HepG2 (cell line): Measurements from ENCODE around the gene PIP4K2C. TPM values are rescaled to one million over a fixed set of nuclear protein-coding genes. Genes with fewer than 3 reads are reported as not detected.

Experiments
- CREB1 ChIP-seq, 2 experiments: fragments of 450-650 bp in 1 of 2; IDR thresholded peaks; 2 replicates each; pipeline ENCODE4 v1.6.1; 2016 to 2017; ENCODE audit warnings: control low read depth in 1 of 2, mild to moderate bottlenecking in 1 of 2, missing compliant biosample characterization in 1 of 2, missing genetic modification characterization in 1 of 2
- FOSL2 ChIP-seq: sonication (generic); formaldehyde crosslinking; IDR thresholded peaks from 2 replicates; pipeline ENCODE4 v1.4.0; 2020; ENCODE audit warnings: missing genetic modification reagents
- GFI1 ChIP-seq: sonication (generic); formaldehyde crosslinking; IDR thresholded peaks from 2 replicates; pipeline ENCODE4 v1.5.0; 2020; ENCODE audit warnings: missing genetic modification reagents, mild to moderate bottlenecking, borderline replicate concordance
- HMGXB3 ChIP-seq: sonication (generic); formaldehyde crosslinking; IDR thresholded peaks from 2 replicates; pipeline ENCODE4 v1.4.0; 2020; ENCODE audit warnings: missing genetic modification reagents, borderline replicate concordance
- HOXA9 ChIP-seq: sonication (generic); formaldehyde crosslinking; IDR thresholded peaks from 2 replicates; pipeline ENCODE4 v1.8.1; 2022; ENCODE audit warnings: missing genetic modification reagents, mild to moderate bottlenecking, moderate library complexity, borderline replicate concordance
- IRF2 ChIP-seq: IDR thresholded peaks from 2 replicates; pipeline ENCODE4 v1.6.1; 2018; ENCODE audit warnings: missing genetic modification reagents, missing compliant biosample characterization
- MAFG ChIP-seq: sonication (generic); formaldehyde crosslinking; IDR thresholded peaks from 2 replicates; pipeline ENCODE4 v1.5.1; 2020; ENCODE audit warnings: mild to moderate bottlenecking, missing genetic modification reagents
- NFE2L1 ChIP-seq: sonication (generic); formaldehyde crosslinking; IDR thresholded peaks from 2 replicates; pipeline ENCODE4 v1.4.0; 2020; ENCODE audit warnings: missing genetic modification reagents, mild to moderate bottlenecking, borderline replicate concordance
- PATZ1 ChIP-seq: sonication (generic); formaldehyde crosslinking; IDR thresholded peaks from 2 replicates; pipeline ENCODE4 v1.4.0; 2020; ENCODE audit warnings: missing genetic modification reagents
- RBM22 ChIP-seq: fragments of 200-400 bp; formaldehyde crosslinking; optimal IDR thresholded peaks from 2 replicates; pipeline ENCODE3; 2017; ENCODE audit warnings: mild to moderate bottlenecking, low read length, moderate library complexity
- SMAD1 ChIP-seq: sonication (generic); formaldehyde crosslinking; IDR thresholded peaks from 2 replicates; pipeline ENCODE4 v1.4.0; 2020; ENCODE audit warnings: missing genetic modification reagents, low read depth, mild to moderate bottlenecking, borderline replicate concordance
- TFDP2 ChIP-seq: sonication (generic); formaldehyde crosslinking; IDR thresholded peaks from 2 replicates; pipeline ENCODE4 v1.4.0; 2020; ENCODE audit warnings: missing genetic modification reagents
- THAP11 ChIP-seq: IDR thresholded peaks from 2 replicates; pipeline ENCODE4 v1.6.1; 2016; ENCODE audit warnings: missing biosample characterization, missing genetic modification reagents
- ZBTB2 ChIP-seq: sonication (generic); formaldehyde crosslinking; IDR thresholded peaks from 2 replicates; pipeline ENCODE4 v1.8.0; 2022; ENCODE audit warnings: low read depth, missing genetic modification reagents
- ZNF124 ChIP-seq: sonication (generic); formaldehyde crosslinking; IDR thresholded peaks from 2 replicates; pipeline ENCODE4 v1.4.0; 2020; ENCODE audit warnings: missing genetic modification reagents
- ZNF143 ChIP-seq: sonication (generic); formaldehyde crosslinking; IDR thresholded peaks from 2 replicates; pipeline ENCODE4 v1.4.0; 2020; ENCODE audit warnings: missing genetic modification reagents
- ZNF160 ChIP-seq: sonication (generic); formaldehyde crosslinking; IDR thresholded peaks from 2 replicates; pipeline ENCODE4 v1.8.0; 2022; ENCODE audit warnings: mild to moderate bottlenecking, inconsistent platforms, missing genetic modification reagents
- ZNF180 ChIP-seq: sonication (generic); formaldehyde crosslinking; IDR thresholded peaks from 2 replicates; pipeline ENCODE4 v1.4.0; 2020; ENCODE audit warnings: low read depth, missing genetic modification reagents, borderline replicate concordance
- ZNF354B ChIP-seq: sonication (generic); formaldehyde crosslinking; IDR thresholded peaks from 2 replicates; pipeline ENCODE4 v1.8.0; 2022; ENCODE audit warnings: mild to moderate bottlenecking, missing genetic modification reagents
- ZNF44 ChIP-seq: sonication (generic); formaldehyde crosslinking; IDR thresholded peaks from 2 replicates; pipeline ENCODE4 v1.5.1; 2020; ENCODE audit warnings: mild to moderate bottlenecking, missing genetic modification reagents
- polyA plus RNA-seq, 8 experiments: library from polyadenylated mRNA; depleted of rRNA in 3 of 8; stranded (reverse) in 7 of 8; unstranded in 1 of 8; fragments of >200 nt; fragmentation: Illumina TruSeq in 4 of 8; extraction: Trizol in 4 of 8; gene quantifications; 2 replicates each; pipeline versions ENCODE4 v1.2.1 to v1.2.3, GENCODE V29; 2011 to 2016; ENCODE audit warnings: low read depth in 4 of 8, missing spikeins in 1 of 8, mixed read lengths in 1 of 8; ENCODE audit not compliant: insufficient read depth in 1 of 8
- total RNA-seq, 5 experiments: library from RNA; depleted of rRNA; stranded (reverse); fragments of >200 nt; fragmentation: Illumina TruSeq; extraction: Trizol; gene quantifications; 2 replicates each; pipeline ENCODE4 v1.2.3, GENCODE V29; 2016; ENCODE audit warnings: low read depth in 1 of 5

Gene PIP4K2C
- total and polyA plus RNA-seq, 2 of the 13 experiments (the other 11 are each of a cell fraction or from before 2014, with no cell fraction given): 23.3 to 26.4 TPM

- TF ChIP-seq HMGXB3 (CRISPR knock-in tag): no peak
- TF ChIP-seq RBM22: no peak
- TF ChIP-seq ZNF44: no peak
- TF ChIP-seq MAFG (CRISPR knock-in tag): no peak
- 0 out of 2 replicates have a peak, but pooled peaks have one; percentile 14 for TF ChIP-seq FOSL2 (CRISPR knock-in tag)
- no peak for TF ChIP-seq ZNF160 (CRISPR knock-in tag)
- no peak for TF ChIP-seq ZNF124
- TF ChIP-seq TFDP2 (CRISPR knock-in tag): peak; percentile 11; the same call in 1 of the 2 replicates
- TF ChIP-seq SMAD1 (CRISPR knock-in tag): no peak
- TF ChIP-seq HOXA9: no peak
- TF ChIP-seq ZNF354B: no peak
- TF ChIP-seq IRF2 (CRISPR knock-in tag): peak; percentile 83
- no peak for TF ChIP-seq ZBTB2 (CRISPR knock-in tag)
- peak; percentile 99 for TF ChIP-seq THAP11 (CRISPR knock-in tag)
- TF ChIP-seq GFI1 (CRISPR knock-in tag): no peak
- TF ChIP-seq PATZ1 (CRISPR knock-in tag): no peak; the same call in 1 of the 2 replicates
- peak; percentile 92 for TF ChIP-seq ZNF143
- no peak for TF ChIP-seq ZNF180 (CRISPR knock-in tag)
- peak; percentile 41; the same call in 1 of the 2 replicates for TF ChIP-seq CREB1 (IDR thresholded peaks at IDR 0.05)
- peak; percentile 92 for TF ChIP-seq CREB1 (CRISPR knock-in tag; IDR thresholded peaks at IDR 0.05)
- no peak for TF ChIP-seq NFE2L1
Measured at GRCh38 chr12:57547288-57548012, 43.5 kb upstream of the PIP4K2C start (continued).
